HepG2 (cell line): ENCODE results near the gene CYTH1. TPM values are rescaled to one million over a fixed set of nuclear protein-coding genes. Genes with fewer than 3 reads are reported as not detected.

ENCODE experiments used
- ATAC-seq: fragments of 200-7000 bp; cut with Tn5 transposase; 3 replicates; pipeline ENCODE4 v1.9.1; 2020; ENCODE audit warnings: mild to moderate bottlenecking, moderate library complexity
- BruUV-seq: library from RNA; stranded (reverse); fragments of 400-500 nt; replicated peaks from 2 replicates; lab custom pipeline; 2021; lab: Mats Ljungman, UMichigan
- CTCF ChIA-PET: fragments of 300-600 bp; formaldehyde crosslinking; extraction: SDS; loops from one replicate; lab custom pipeline; 2021; ENCODE audit warnings: low total read pairs, inconsistent platforms, low intra/inter-chr PET ratio; lab: Yijun Ruan, JAX
- POLR2A ChIA-PET: fragments of 350-600 bp; sonication (Branson Sonifier 250); formaldehyde crosslinking; loops from one replicate; lab custom pipeline; 2020; ENCODE audit warnings: antibody characterized with exemption, inconsistent platforms; lab: Yijun Ruan, JAX
- DNase-seq: peaks from one replicate; pipeline ENCODE4 v3.0.0-alpha.2; 2015; ENCODE audit warnings: low spot score
- FAIRE-seq: peaks from 3 replicates; lab custom pipeline; 2011; peaks lifted over from hg19 to GRCh38; lab: Jason Lieb, UNC
- H2AFZ ChIP-seq: one replicate; pipeline ENCODE4 v1.6.1; 2011; ENCODE audit warnings: low read length, inconsistent platforms
- H3K27ac ChIP-seq: fragments of 300-600 bp; 3 replicates; pipeline ENCODE4 v1.8.0; 2011; ENCODE audit warnings: mixed run types, mild to moderate bottlenecking, mixed read lengths, low read length, inconsistent platforms; ENCODE audit not compliant: insufficient read depth; ENCODE audit errors: extremely low read length
- H3K27me3 ChIP-seq, 2 experiments: fragments of 200-600 bp in 1 of 2; 2 replicates in 1 of 2; 3 replicates in 1 of 2; pipeline versions ENCODE4 v1.6.0 to v1.8.0; 2011; ENCODE audit warnings: low read length in 2 of 2, mild to moderate bottlenecking in 2 of 2, moderate library complexity in 2 of 2, inconsistent platforms in 1 of 2; ENCODE audit not compliant: insufficient read depth in 2 of 2, control insufficient read depth in 1 of 2
- H3K36me3 ChIP-seq, 2 experiments: fragments of 200-600 bp in 1 of 2; replicated peaks in 1 of 2; 2 replicates in 1 of 2; 3 replicates in 1 of 2; pipeline versions ENCODE4 v1.5.1 to v1.8.0; 2011; ENCODE audit warnings: low read length in 2 of 2, inconsistent platforms in 1 of 2; ENCODE audit not compliant: insufficient read depth in 2 of 2, control insufficient read depth in 1 of 2
- H3K4me1 ChIP-seq: 2 replicates; pipeline ENCODE4 v1.5.1; 2012; ENCODE audit warnings: low read length, inconsistent platforms; ENCODE audit not compliant: insufficient read depth
- H3K4me2 ChIP-seq: 2 replicates; pipeline ENCODE4 v1.6.0; 2011; ENCODE audit warnings: low read depth, low read length, inconsistent platforms
- H3K4me3 ChIP-seq, 3 experiments: fragments of 200-600 bp in 1 of 3; sonication (generic), shearing (Covaris generic) in 1 of 3; replicated peaks in 1 of 3; 2 replicates each; pipeline ENCODE4 v1.5.1; 2011 to 2016; ENCODE audit warnings: low read length in 3 of 3, inconsistent platforms in 2 of 3, low read depth in 2 of 3, mild to moderate bottlenecking in 2 of 3, control low read depth in 1 of 3, mixed read lengths in 1 of 3; ENCODE audit not compliant: insufficient read depth in 1 of 3
- H3K79me2 ChIP-seq: one replicate; pipeline ENCODE4 v1.6.1; 2011; ENCODE audit warnings: low read length, inconsistent platforms; ENCODE audit not compliant: insufficient read depth
- H3K9ac ChIP-seq: 2 replicates; pipeline ENCODE4 v1.6.0; 2011; ENCODE audit warnings: mild to moderate bottlenecking, low read depth, low read length, inconsistent platforms; ENCODE audit not compliant: insufficient read depth
- H3K9me3 ChIP-seq: 2 replicates; pipeline ENCODE4 v1.5.1; 2012; ENCODE audit warnings: mild to moderate bottlenecking, low read length
- H4K20me1 ChIP-seq: 2 replicates; pipeline ENCODE4 v1.6.0; 2011; ENCODE audit warnings: inconsistent platforms, mild to moderate bottlenecking, low read length, moderate library complexity; ENCODE audit not compliant: insufficient read depth
- ARNTL ChIP-seq: sonication (generic); formaldehyde crosslinking; IDR thresholded peaks from 2 replicates; pipeline ENCODE4 v1.4.0; 2020; ENCODE audit warnings: mild to moderate bottlenecking, missing genetic modification reagents
- CC2D1A ChIP-seq: sonication (generic); formaldehyde crosslinking; IDR thresholded peaks from 2 replicates; pipeline ENCODE4 v1.8.1; 2023; ENCODE audit warnings: mild to moderate bottlenecking, missing genetic modification reagents
- CEBPG ChIP-seq: IDR thresholded peaks from 2 replicates; pipeline ENCODE4 v1.6.1; 2016
- ETV6 ChIP-seq: sonication (generic); formaldehyde crosslinking; conservative IDR thresholded peaks from 2 replicates; pipeline ENCODE4 v1.4.0; 2020; ENCODE audit warnings: missing genetic modification reagents
- FOSL2 ChIP-seq: sonication (generic); formaldehyde crosslinking; IDR thresholded peaks from 2 replicates; pipeline ENCODE4 v1.4.0; 2020; ENCODE audit warnings: missing genetic modification reagents
- KDM2A ChIP-seq: sonication (generic); formaldehyde crosslinking; IDR thresholded peaks from 2 replicates; pipeline ENCODE4 v1.4.0; 2020; ENCODE audit warnings: low read depth, missing genetic modification reagents, borderline replicate concordance
- KLF9 ChIP-seq: IDR thresholded peaks from 2 replicates; pipeline ENCODE4 v1.6.1; 2016; ENCODE audit warnings: low read depth
- POLR2A ChIP-seq, 2 experiments: IDR thresholded peaks; 2 replicates each; pipeline ENCODE4 v1.6.1; 2011; ENCODE audit warnings: low read depth in 2 of 2, low read length in 2 of 2, mild to moderate bottlenecking in 1 of 2, moderate library complexity in 1 of 2; ENCODE audit not compliant: insufficient read depth in 1 of 2
- RAD51 ChIP-seq: fragments of 450-650 bp; IDR thresholded peaks from 2 replicates; pipeline ENCODE4 v1.6.1; 2016; ENCODE audit warnings: borderline replicate concordance
- RBM22 ChIP-seq: fragments of 200-400 bp; formaldehyde crosslinking; optimal IDR thresholded peaks from 2 replicates; pipeline ENCODE3; 2017; ENCODE audit warnings: mild to moderate bottlenecking, low read length, moderate library complexity
- SSRP1 ChIP-seq: IDR thresholded peaks from 2 replicates; pipeline ENCODE4 v1.6.1; 2016; ENCODE audit warnings: control low read depth
- THAP11 ChIP-seq: IDR thresholded peaks from 2 replicates; pipeline ENCODE4 v1.6.1; 2016; ENCODE audit warnings: missing biosample characterization, missing genetic modification reagents
- XRCC5 ChIP-seq: fragments of 200-400 bp; formaldehyde crosslinking; optimal IDR thresholded peaks from 2 replicates; pipeline ENCODE3; 2017; ENCODE audit warnings: mild to moderate bottlenecking, low read length
- ZNF260 ChIP-seq: sonication (generic); formaldehyde crosslinking; IDR thresholded peaks from 2 replicates; pipeline ENCODE4 v1.4.0; 2020; ENCODE audit warnings: missing genetic modification reagents, low read depth, mild to moderate bottlenecking, borderline replicate concordance
- ZNF430 ChIP-seq: sonication (generic); formaldehyde crosslinking; IDR thresholded peaks from 2 replicates; pipeline ENCODE4 v1.9.0; 2021; ENCODE audit warnings: mild to moderate bottlenecking, missing genetic modification reagents
- ZNF577 ChIP-seq: sonication (generic); formaldehyde crosslinking; IDR thresholded peaks from 2 replicates; pipeline ENCODE4 v1.4.0; 2020; ENCODE audit warnings: mild to moderate bottlenecking, low read depth, missing genetic modification reagents, borderline replicate concordance
- ZNF607 ChIP-seq: sonication (generic); formaldehyde crosslinking; IDR thresholded peaks from 2 replicates; pipeline ENCODE4 v1.5.1; 2020; ENCODE audit warnings: missing genetic modification reagents, mild to moderate bottlenecking, borderline replicate concordance
- WGBS: methylation state at CpG from one replicate; pipeline ENCODE4 v1.1.6; 2017; ENCODE audit warnings: low lambda C conversion rate; 5-methylcytosine and 5-hydroxymethylcytosine counted together
- in situ Hi-C: cut with HindIII; loops from 2 replicates; pipeline ENCODE4 v1.10.0; 2017; ENCODE audit warnings: low pct_unique_long_range_greater_than_20kb; ENCODE audit not compliant: extremely low pct_ligation_motif_present
- intact Hi-C: fragments of 100-400 bp; cut with micrococcal nuclease; formaldehyde crosslinking; loops from one replicate; pipeline ENCODE4 v1.10.0; 2022; ENCODE audit not compliant: unreplicated experiment
- polyA plus RNA-seq, 8 experiments: library from polyadenylated mRNA; depleted of rRNA in 3 of 8; stranded (reverse) in 7 of 8; unstranded in 1 of 8; fragments of >200 nt; fragmentation: Illumina TruSeq in 4 of 8; extraction: Trizol in 4 of 8; gene quantifications; 2 replicates each; pipeline versions ENCODE4 v1.2.1 to v1.2.3, GENCODE V29; 2011 to 2016; ENCODE audit warnings: low read depth in 4 of 8, missing spikeins in 1 of 8, mixed read lengths in 1 of 8; ENCODE audit not compliant: insufficient read depth in 1 of 8
- total RNA-seq, 5 experiments: library from RNA; depleted of rRNA; stranded (reverse); fragments of >200 nt; fragmentation: Illumina TruSeq; extraction: Trizol; gene quantifications; 2 replicates each; pipeline ENCODE4 v1.2.3, GENCODE V29; 2016; ENCODE audit warnings: low read depth in 1 of 5
- TF ChIP-seq, protein P1 (sequence below): sonication (generic); formaldehyde crosslinking; IDR thresholded peaks from 2 replicates; pipeline ENCODE4 v1.5.0; 2020; ENCODE audit warnings: missing genetic modification reagents
- TF ChIP-seq, protein P2 (sequence below): sonication (generic); formaldehyde crosslinking; IDR thresholded peaks from 2 replicates; pipeline ENCODE4 v1.8.1; 2022; ENCODE audit warnings: mild to moderate bottlenecking, missing genetic modification reagents
- TF ChIP-seq, protein P3 (sequence below): sonication (generic); formaldehyde crosslinking; conservative IDR thresholded peaks from 2 replicates; pipeline ENCODE4 v1.5.0; 2020; ENCODE audit warnings: missing genetic modification reagents
- TF ChIP-seq, protein P4 (sequence below): sonication (generic); formaldehyde crosslinking; IDR thresholded peaks from 2 replicates; pipeline ENCODE4 v1.4.0; 2020; ENCODE audit warnings: missing genetic modification reagents
- TF ChIP-seq, protein P5 (sequence below): sonication (generic); formaldehyde crosslinking; IDR thresholded peaks from 2 replicates; pipeline ENCODE4 v1.5.0; 2020; ENCODE audit warnings: missing genetic modification reagents, mild to moderate bottlenecking, borderline replicate concordance

Gene CYTH1
- total and polyA plus RNA-seq, 2 of the 13 experiments (the other 11 are each of a cell fraction or from before 2014, with no cell fraction given) = 20.1 to 48.9 TPM

DNA sequence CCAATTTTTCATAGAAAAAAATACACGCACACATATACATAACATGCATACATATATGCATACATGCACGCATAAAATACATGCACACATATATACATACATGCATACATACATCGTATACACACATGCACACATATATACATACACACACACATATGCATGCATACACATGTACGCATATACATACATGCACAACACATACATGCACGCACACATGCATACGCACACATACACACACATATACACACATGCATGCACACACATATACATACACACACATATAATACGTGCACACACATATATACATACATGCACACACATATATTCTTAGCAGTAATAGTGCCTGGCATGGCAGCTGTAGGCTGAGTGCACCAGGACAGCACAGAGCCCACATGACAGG lies 33.6 kb upstream of the CYTH1 start (continued):
- TF ChIP-seq ETV6 (CRISPR knock-in tag) (no peak), SSRP1 (CRISPR knock-in tag) (0 out of 2 replicates have a peak, but pooled peaks have one; percentile 51), ZNF577 (no peak), CC2D1A (CRISPR knock-in tag) (no peak), POLR2A (IDR thresholded peaks at IDR 0.05; ENCODE audit: insufficient read depth in 1 of 2, low read depth in 2 of 2, low read length in 2 of 2) (peak in 1 of 2 experiments; percentile 36; a peak in 1 of 4 replicates), KDM2A (CRISPR knock-in tag) (no peak), XRCC5 (no peak), ZNF260 (CRISPR knock-in tag) (no peak), RBM22 (peak; percentile 36)
- TF ChIP-seq, protein P1, sequence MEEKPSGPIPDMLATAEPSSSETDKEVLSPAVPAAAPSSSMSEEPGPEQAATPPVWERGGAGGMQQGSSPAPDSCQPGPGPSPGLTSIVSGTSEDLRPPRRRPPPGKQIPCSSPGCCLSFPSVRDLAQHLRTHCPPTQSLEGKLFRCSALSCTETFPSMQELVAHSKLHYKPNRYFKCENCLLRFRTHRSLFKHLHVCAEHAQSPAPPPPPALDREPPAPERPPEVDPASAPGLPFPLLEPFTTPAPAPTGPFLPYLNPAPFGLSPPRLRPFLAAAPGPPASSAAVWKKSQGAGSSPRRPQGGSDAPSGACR (CRISPR knock-in tag) = no peak
- TF ChIP-seq, protein P2, sequence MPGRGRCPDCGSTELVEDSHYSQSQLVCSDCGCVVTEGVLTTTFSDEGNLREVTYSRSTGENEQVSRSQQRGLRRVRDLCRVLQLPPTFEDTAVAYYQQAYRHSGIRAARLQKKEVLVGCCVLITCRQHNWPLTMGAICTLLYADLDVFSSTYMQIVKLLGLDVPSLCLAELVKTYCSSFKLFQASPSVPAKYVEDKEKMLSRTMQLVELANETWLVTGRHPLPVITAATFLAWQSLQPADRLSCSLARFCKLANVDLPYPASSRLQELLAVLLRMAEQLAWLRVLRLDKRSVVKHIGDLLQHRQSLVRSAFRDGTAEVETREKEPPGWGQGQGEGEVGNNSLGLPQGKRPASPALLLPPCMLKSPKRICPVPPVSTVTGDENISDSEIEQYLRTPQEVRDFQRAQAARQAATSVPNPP (CRISPR knock-in tag) = no peak

DNA sequence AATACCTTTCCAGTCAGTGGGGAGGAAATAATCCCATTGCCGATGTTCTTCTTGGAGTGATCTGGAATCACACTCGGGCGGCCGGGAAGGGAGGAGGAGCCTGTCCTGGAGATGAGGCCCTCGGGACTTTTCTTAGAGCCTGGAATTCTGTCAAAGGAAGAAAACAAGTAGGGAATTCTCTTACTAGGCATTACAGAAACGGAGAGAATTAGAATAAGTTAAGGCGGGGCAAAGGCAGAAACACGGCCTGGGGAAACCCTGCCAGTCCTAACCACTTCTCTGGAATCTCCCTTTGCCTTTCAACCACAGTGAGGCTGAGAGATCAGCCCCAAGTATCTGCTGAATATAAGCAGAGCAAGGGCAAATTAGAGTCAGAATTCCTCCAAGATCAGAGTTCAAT lies 30.8 kb upstream of the CYTH1 start:
- Histone ChIP-seq H3K4me1 (no peaks in the 10 kb centered on the region), H3K9ac (no peak overlapping the region), H3K79me2 (no peaks in the 10 kb centered on the region), H3K4me2 (no peak overlapping the region), H3K36me3 (peaks cover 51 to 97% of the 10 kb centered on the region in 2 experiments), H3K27ac (no peak overlapping the region), H4K20me1 (no peaks in the 10 kb centered on the region), H3K27me3 (no peaks in the 10 kb centered on the region), H3K4me3 (no peak overlapping the region), H3K9me3 (no peaks in the 10 kb centered on the region), H2AFZ (no peak overlapping the region)
- DNase-seq (no peak), ATAC-seq (no peak), FAIRE-seq (no peak)
- ChIA-PET POLR2A (no interaction called here), CTCF (no interaction called here)
- in situ Hi-C loops (no loop called here), intact Hi-C loops (no loop called here)
- no TSS peak for BruUV-seq
- 95% methylated on average over 8 of the region's 8 CpGs for WGBS
- no peak for TF ChIP-seq KLF9
- no peak for TF ChIP-seq CEBPG (CRISPR knock-in tag)
- TF ChIP-seq ARNTL = no peak
- TF ChIP-seq, protein P3, sequence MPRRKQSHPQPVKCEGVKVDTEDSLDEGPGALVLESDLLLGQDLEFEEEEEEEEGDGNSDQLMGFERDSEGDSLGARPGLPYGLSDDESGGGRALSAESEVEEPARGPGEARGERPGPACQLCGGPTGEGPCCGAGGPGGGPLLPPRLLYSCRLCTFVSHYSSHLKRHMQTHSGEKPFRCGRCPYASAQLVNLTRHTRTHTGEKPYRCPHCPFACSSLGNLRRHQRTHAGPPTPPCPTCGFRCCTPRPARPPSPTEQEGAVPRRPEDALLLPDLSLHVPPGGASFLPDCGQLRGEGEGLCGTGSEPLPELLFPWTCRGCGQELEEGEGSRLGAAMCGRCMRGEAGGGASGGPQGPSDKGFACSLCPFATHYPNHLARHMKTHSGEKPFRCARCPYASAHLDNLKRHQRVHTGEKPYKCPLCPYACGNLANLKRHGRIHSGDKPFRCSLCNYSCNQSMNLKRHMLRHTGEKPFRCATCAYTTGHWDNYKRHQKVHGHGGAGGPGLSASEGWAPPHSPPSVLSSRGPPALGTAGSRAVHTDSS (CRISPR knock-in tag) = no peak
- no peak for TF ChIP-seq RAD51
- TF ChIP-seq, protein P4, sequence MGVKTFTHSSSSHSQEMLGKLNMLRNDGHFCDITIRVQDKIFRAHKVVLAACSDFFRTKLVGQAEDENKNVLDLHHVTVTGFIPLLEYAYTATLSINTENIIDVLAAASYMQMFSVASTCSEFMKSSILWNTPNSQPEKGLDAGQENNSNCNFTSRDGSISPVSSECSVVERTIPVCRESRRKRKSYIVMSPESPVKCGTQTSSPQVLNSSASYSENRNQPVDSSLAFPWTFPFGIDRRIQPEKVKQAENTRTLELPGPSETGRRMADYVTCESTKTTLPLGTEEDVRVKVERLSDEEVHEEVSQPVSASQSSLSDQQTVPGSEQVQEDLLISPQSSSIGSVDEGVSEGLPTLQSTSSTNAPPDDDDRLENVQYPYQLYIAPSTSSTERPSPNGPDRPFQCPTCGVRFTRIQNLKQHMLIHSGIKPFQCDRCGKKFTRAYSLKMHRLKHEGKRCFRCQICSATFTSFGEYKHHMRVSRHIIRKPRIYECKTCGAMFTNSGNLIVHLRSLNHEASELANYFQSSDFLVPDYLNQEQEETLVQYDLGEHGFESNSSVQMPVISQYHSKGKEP (CRISPR knock-in tag) = no peak
- TF ChIP-seq THAP11 = no peak
- TF ChIP-seq FOSL2 (CRISPR knock-in tag) = no peak
- TF ChIP-seq, protein P5, sequence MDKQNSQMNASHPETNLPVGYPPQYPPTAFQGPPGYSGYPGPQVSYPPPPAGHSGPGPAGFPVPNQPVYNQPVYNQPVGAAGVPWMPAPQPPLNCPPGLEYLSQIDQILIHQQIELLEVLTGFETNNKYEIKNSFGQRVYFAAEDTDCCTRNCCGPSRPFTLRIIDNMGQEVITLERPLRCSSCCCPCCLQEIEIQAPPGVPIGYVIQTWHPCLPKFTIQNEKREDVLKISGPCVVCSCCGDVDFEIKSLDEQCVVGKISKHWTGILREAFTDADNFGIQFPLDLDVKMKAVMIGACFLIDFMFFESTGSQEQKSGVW (CRISPR knock-in tag) = no peak
- no peak for TF ChIP-seq ZNF607 (CRISPR knock-in tag)
- no peak for TF ChIP-seq ZNF430 (CRISPR knock-in tag)
